Keratinocyte (primary cell): ENCODE results near the gene SLIT3.

Source experiments
- CTCF ChIP-seq, 3 experiments: IDR thresholded peaks in 1 of 3; conservative IDR thresholded peaks in 1 of 3; optimal IDR thresholded peaks in 1 of 3; 2 replicates in 2 of 3; 3 replicates in 1 of 3; pipeline versions ENCODE3 to v1.5.1; 2011; ENCODE audit warnings: low read length in 3 of 3, mild to moderate bottlenecking in 3 of 3, moderate library complexity in 2 of 3, control low read depth in 1 of 3, inconsistent platforms in 1 of 3; ENCODE audit not compliant: insufficient read depth in 2 of 3; ENCODE audit errors: extremely low read depth in 1 of 3
- EZH2 ChIP-seq: IDR thresholded peaks from one replicate; pipeline ENCODE4 v1.6.1; 2012; ENCODE audit warnings: inconsistent platforms, mild to moderate bottlenecking, low read length, moderate library complexity

- TF ChIP-seq CTCF (optimal IDR thresholded peaks at IDR 0.05 in 1 of 3, IDR thresholded peaks at IDR 0.05 in 1 of 3, conservative IDR thresholded peaks at IDR 0.05 in 1 of 3; ENCODE audit: extremely low read depth in 1 of 3, insufficient read depth in 2 of 3, low read length in 3 of 3) (no peak), EZH2 (no peak)
These were observed 6.7 kb upstream of the SLIT3 start for GRCh38 chr5:169307646-169308045.
